WTC11 (cell line): ENCODE measurements around the gene SCUBE1. TPM values are rescaled to one million over a fixed set of nuclear protein-coding genes. Genes with fewer than 3 reads are reported as not detected.
A peak's percentile ranks its signal among the peaks of the same experiment; 100 is the strongest.

Experiments
- ATAC-seq: fragments of 200-7000 bp; cut with Tn5 transposase; 2 replicates; pipeline ENCODE4 v1.10.0; 2021; ENCODE audit warnings: mild to moderate bottlenecking, moderate library complexity
- CTCF ChIA-PET: fragments of 300-600 bp; sonication (Branson Sonifier 250); formaldehyde crosslinking; loops from one replicate; lab custom pipeline; 2021; ENCODE audit warnings: antibody characterized with exemption; lab: Charles Lee
- POLR2A ChIA-PET: fragments of 350-600 bp; sonication (Branson Sonifier 250); formaldehyde crosslinking; loops from one replicate; lab custom pipeline; 2021; ENCODE audit warnings: antibody characterized with exemption; lab: Charles Lee
- DNase-seq: peaks from one replicate; pipeline ENCODE4 v3.0.0; 2021; ENCODE audit warnings: low spot score
- H3K27ac Mint-ChIP-seq: 2 replicates; pipeline ENCODE4 v1.8.0; 2021; ENCODE audit warnings: mixed read lengths
- H3K27me3 Mint-ChIP-seq: 2 replicates; pipeline ENCODE4 v1.8.0; 2021; ENCODE audit warnings: low read depth, mild to moderate bottlenecking, moderate library complexity, mixed read lengths
- H3K36me3 Mint-ChIP-seq: 2 replicates; pipeline ENCODE4 v1.8.0; 2021; ENCODE audit warnings: mixed read lengths
- H3K4me1 Mint-ChIP-seq: 2 replicates; pipeline ENCODE4 v1.8.0; 2022; ENCODE audit warnings: mixed read lengths
- H3K4me3 Mint-ChIP-seq: 2 replicates; pipeline ENCODE4 v1.8.0; 2021; ENCODE audit warnings: mild to moderate bottlenecking, moderate library complexity, mixed read lengths
- H3K9me3 Mint-ChIP-seq: 2 replicates; pipeline ENCODE4 v1.8.0; 2021; ENCODE audit warnings: mixed read lengths
- AR ChIP-seq: fragments of 250-450 bp; sonication (Bioruptor Pico); IDR thresholded peaks from 2 replicates; pipeline ENCODE4 v1.9.0; 2021; ENCODE audit warnings: mild to moderate bottlenecking
- FOXP4 ChIP-seq: sonication (generic); formaldehyde crosslinking; IDR thresholded peaks from 2 replicates; pipeline ENCODE4 v1.8.0; 2022; ENCODE audit warnings: mild to moderate bottlenecking, missing genetic modification reagents
- GTF2I ChIP-seq: fragments of 250-450 bp; sonication (Bioruptor Pico); conservative IDR thresholded peaks from 2 replicates; pipeline ENCODE4 v1.4.0; 2021; ENCODE audit warnings: mild to moderate bottlenecking
- IRF1 ChIP-seq: sonication (generic); formaldehyde crosslinking; IDR thresholded peaks from 2 replicates; pipeline ENCODE4 v1.8.0; 2023; ENCODE audit warnings: missing genetic modification reagents
- MXD4 ChIP-seq: fragments of 250-450 bp; sonication (Bioruptor Pico); IDR thresholded peaks from 2 replicates; pipeline ENCODE4 v1.8.0; 2021; ENCODE audit warnings: mild to moderate bottlenecking, moderate library complexity, borderline replicate concordance
- NR1H2 ChIP-seq: sonication (generic); formaldehyde crosslinking; IDR thresholded peaks from 2 replicates; pipeline ENCODE4 v1.9.0; 2021; ENCODE audit warnings: mild to moderate bottlenecking, moderate library complexity, missing genetic modification reagents
- NR3C1 ChIP-seq: sonication (generic); formaldehyde crosslinking; conservative IDR thresholded peaks from 2 replicates; pipeline ENCODE4 v1.8.1; 2023; ENCODE audit warnings: low read depth, mild to moderate bottlenecking, missing genetic modification reagents
- ZNF263 ChIP-seq: sonication (generic); formaldehyde crosslinking; IDR thresholded peaks from 2 replicates; pipeline ENCODE4 v1.8.1; 2022; ENCODE audit warnings: low read depth, mild to moderate bottlenecking, moderate library complexity, missing genetic modification reagents
- ZNF317 ChIP-seq: sonication (generic); formaldehyde crosslinking; IDR thresholded peaks from 2 replicates; pipeline ENCODE4 v1.8.1; 2023; ENCODE audit warnings: low read depth, mild to moderate bottlenecking, moderate library complexity, missing genetic modification reagents, borderline replicate concordance
- ZNF416 ChIP-seq: fragments of 250-450 bp; sonication (Bioruptor Pico); IDR thresholded peaks from 2 replicates; pipeline ENCODE4 v1.9.0; 2021; ENCODE audit warnings: mild to moderate bottlenecking, inconsistent platforms
- ZNF512 ChIP-seq: sonication (generic); formaldehyde crosslinking; IDR thresholded peaks from 2 replicates; pipeline ENCODE4 v1.8.1; 2022; ENCODE audit warnings: missing genetic modification reagents, borderline replicate concordance
- ZSCAN18 ChIP-seq: fragments of 250-450 bp; sonication (Bioruptor Pico); IDR thresholded peaks from 2 replicates; pipeline ENCODE4 v2.1.2; 2022; ENCODE audit warnings: mild to moderate bottlenecking, moderate library complexity
- total RNA-seq: library from RNA; stranded (reverse); gene quantifications from 3 replicates; pipeline ENCODE4 v1.2.3, GENCODE V29; 2021
- TF ChIP-seq, protein P1 (sequence below): sonication (generic); formaldehyde crosslinking; IDR thresholded peaks from 2 replicates; pipeline ENCODE4 v1.8.1; 2022; ENCODE audit warnings: low read depth, mild to moderate bottlenecking, moderate library complexity, missing genetic modification reagents, borderline replicate concordance
- TF ChIP-seq, protein P2 (sequence below): sonication (generic); formaldehyde crosslinking; conservative IDR thresholded peaks from 2 replicates; pipeline ENCODE4 v1.8.1; 2023; ENCODE audit warnings: mild to moderate bottlenecking, low read depth, missing genetic modification reagents, moderate library complexity
- TF ChIP-seq, protein P3 (sequence below): sonication (generic); formaldehyde crosslinking; IDR thresholded peaks from 2 replicates; pipeline ENCODE4 v1.8.1; 2023; ENCODE audit warnings: mild to moderate bottlenecking, missing genetic modification reagents, moderate library complexity

The SCUBE1 gene
- total RNA-seq, 1 experiment from 2014 or later, result 6.9 TPM

GRCh38 chr22:43202326-43202725 is 140.8 kb downstream of the SCUBE1 start:
- Mint-ChIP-seq H3K27me3 (no peaks in the 10 kb centered on the region), H3K36me3 (no peaks in the 10 kb centered on the region), H3K4me1 (peaks cover 9% of the 10 kb centered on the region), H3K4me3 (no peak overlapping the region), H3K9me3 (no peaks in the 10 kb centered on the region), H3K27ac (peak overlapping the region; percentile 80; the same call in 1 of the 2 replicates)
- ATAC-seq, result no peak
- ChIA-PET CTCF (interaction anchor here (1.6 to 2.7 kb wide), 5 partner anchors 11 to 144 kb away, joined by 4 to 35 read pairs (median 9); partner anchors contain the start of gene TTLL12), POLR2A (no interaction called here)
- no peak for DNase-seq
- TF ChIP-seq ZNF416 (CRISPR knock-in tag) (no peak), AR (CRISPR knock-in tag) (no peak), NR3C1 (CRISPR knock-in tag) (no peak), ZNF317 (CRISPR knock-in tag) (no peak), MXD4 (CRISPR knock-in tag) (no peak), GTF2I (CRISPR knock-in tag) (no peak), FOXP4 (CRISPR knock-in tag) (no peak), ZNF263 (CRISPR knock-in tag) (no peak), NR1H2 (no peak), ZNF512 (no peak), IRF1 (CRISPR knock-in tag) (no peak), ZSCAN18 (CRISPR knock-in tag) (no peak)
- TF ChIP-seq, protein P1, sequence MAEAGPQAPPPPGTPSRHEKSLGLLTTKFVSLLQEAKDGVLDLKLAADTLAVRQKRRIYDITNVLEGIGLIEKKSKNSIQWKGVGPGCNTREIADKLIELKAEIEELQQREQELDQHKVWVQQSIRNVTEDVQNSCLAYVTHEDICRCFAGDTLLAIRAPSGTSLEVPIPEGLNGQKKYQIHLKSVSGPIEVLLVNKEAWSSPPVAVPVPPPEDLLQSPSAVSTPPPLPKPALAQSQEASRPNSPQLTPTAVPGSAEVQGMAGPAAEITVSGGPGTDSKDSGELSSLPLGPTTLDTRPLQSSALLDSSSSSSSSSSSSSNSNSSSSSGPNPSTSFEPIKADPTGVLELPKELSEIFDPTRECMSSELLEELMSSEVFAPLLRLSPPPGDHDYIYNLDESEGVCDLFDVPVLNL, result no peak
- TF ChIP-seq, protein P2, sequence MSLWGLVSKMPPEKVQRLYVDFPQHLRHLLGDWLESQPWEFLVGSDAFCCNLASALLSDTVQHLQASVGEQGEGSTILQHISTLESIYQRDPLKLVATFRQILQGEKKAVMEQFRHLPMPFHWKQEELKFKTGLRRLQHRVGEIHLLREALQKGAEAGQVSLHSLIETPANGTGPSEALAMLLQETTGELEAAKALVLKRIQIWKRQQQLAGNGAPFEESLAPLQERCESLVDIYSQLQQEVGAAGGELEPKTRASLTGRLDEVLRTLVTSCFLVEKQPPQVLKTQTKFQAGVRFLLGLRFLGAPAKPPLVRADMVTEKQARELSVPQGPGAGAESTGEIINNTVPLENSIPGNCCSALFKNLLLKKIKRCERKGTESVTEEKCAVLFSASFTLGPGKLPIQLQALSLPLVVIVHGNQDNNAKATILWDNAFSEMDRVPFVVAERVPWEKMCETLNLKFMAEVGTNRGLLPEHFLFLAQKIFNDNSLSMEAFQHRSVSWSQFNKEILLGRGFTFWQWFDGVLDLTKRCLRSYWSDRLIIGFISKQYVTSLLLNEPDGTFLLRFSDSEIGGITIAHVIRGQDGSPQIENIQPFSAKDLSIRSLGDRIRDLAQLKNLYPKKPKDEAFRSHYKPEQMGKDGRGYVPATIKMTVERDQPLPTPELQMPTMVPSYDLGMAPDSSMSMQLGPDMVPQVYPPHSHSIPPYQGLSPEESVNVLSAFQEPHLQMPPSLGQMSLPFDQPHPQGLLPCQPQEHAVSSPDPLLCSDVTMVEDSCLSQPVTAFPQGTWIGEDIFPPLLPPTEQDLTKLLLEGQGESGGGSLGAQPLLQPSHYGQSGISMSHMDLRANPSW, result no peak
- TF ChIP-seq, protein P3, sequence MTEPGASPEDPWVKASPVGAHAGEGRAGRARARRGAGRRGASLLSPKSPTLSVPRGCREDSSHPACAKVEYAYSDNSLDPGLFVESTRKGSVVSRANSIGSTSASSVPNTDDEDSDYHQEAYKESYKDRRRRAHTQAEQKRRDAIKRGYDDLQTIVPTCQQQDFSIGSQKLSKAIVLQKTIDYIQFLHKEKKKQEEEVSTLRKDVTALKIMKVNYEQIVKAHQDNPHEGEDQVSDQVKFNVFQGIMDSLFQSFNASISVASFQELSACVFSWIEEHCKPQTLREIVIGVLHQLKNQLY (CRISPR knock-in tag), result no peak
